ENCODE measurements around the gene TLNRD1.
A peak's percentile ranks its signal among the peaks of the same experiment; 100 is the strongest.

TLNRD1 gene

GRCh38 chr15:81029414-81030300 is 28.9 kb downstream of the TLNRD1 start:
- DNase-seq (ENCODE audit: low spot score): no peak

GRCh38 chr15:81030301-81030750 is 29.6 kb downstream of the TLNRD1 start:
- DNase-seq (ENCODE audit: low spot score): no peak

GRCh38 chr15:81031203-81031602 is 30.5 kb downstream of the TLNRD1 start:
- no peak for DNase-seq (ENCODE audit: low spot score)

GRCh38 chr15:81032355-81032754 is 31.6 kb downstream of the TLNRD1 start:
- no peak for DNase-seq (ENCODE audit: low spot score)

- DNase-seq (ENCODE audit: low spot score): no peak
Observed at GRCh38 chr15:81032818-81033217, 32.1 kb downstream of the TLNRD1 start.

- DNase-seq (ENCODE audit: low spot score): no peak
Observed at GRCh38 chr15:81033508-81033907, 32.8 kb downstream of the TLNRD1 start.

- no peak for DNase-seq (ENCODE audit: low spot score)
Observed at GRCh38 chr15:81037952-81038743, 37.4 kb downstream of the TLNRD1 start.

GRCh38 chr15:81038975-81039607 is 38.4 kb downstream of the TLNRD1 start:
- no peak for DNase-seq (ENCODE audit: low spot score)

- DNase-seq (ENCODE audit: low spot score): no peak
Observed at GRCh38 chr15:81040757-81041156, 40.0 kb downstream of the TLNRD1 start.

GRCh38 chr15:81043281-81043934 is 42.7 kb downstream of the TLNRD1 start:
- DNase-seq (ENCODE audit: low spot score): no peak

- no peak for DNase-seq (ENCODE audit: low spot score)
Observed at GRCh38 chr15:81043935-81044575, 43.3 kb downstream of the TLNRD1 start.

- DNase-seq (ENCODE audit: low spot score): no peak
Observed at GRCh38 chr15:81046290-81046689, 45.6 kb downstream of the TLNRD1 start.

GRCh38 chr15:81047928-81048327 is 47.2 kb downstream of the TLNRD1 start:
- DNase-seq (ENCODE audit: low spot score): no peak

- peak; percentile 90 for DNase-seq (ENCODE audit: low spot score)
Observed at GRCh38 chr15:81049835-81050234, 49.1 kb downstream of the TLNRD1 start.

GRCh38 chr15:81050259-81050658 is 49.5 kb downstream of the TLNRD1 start:
- no peak for DNase-seq (ENCODE audit: low spot score)

GRCh38 chr15:81050805-81051204 is 50.1 kb downstream of the TLNRD1 start:
- no peak for DNase-seq (ENCODE audit: low spot score)

GRCh38 chr15:81052046-81052445 is 51.3 kb downstream of the TLNRD1 start:
- DNase-seq (ENCODE audit: low spot score): no peak

GRCh38 chr15:81053621-81054020 is 52.9 kb downstream of the TLNRD1 start:
- no peak for DNase-seq (ENCODE audit: low spot score)

- no peak for DNase-seq (ENCODE audit: low spot score)
Observed at GRCh38 chr15:81054236-81054635, 53.5 kb downstream of the TLNRD1 start.

Measured in putamen (tissue), 1 donor.